Inflammatory macrophage treated with lipopolysaccharide for 4 hours (primary cell): ENCODE measurements around the gene ABCA7.
A peak's percentile ranks its signal among the peaks of the same experiment; 100 is the strongest.

Source experiments
- DNase-seq: peaks from one replicate; pipeline ENCODE4 v3.0.0-alpha.2; 2020

ABCA7 gene

DNA sequence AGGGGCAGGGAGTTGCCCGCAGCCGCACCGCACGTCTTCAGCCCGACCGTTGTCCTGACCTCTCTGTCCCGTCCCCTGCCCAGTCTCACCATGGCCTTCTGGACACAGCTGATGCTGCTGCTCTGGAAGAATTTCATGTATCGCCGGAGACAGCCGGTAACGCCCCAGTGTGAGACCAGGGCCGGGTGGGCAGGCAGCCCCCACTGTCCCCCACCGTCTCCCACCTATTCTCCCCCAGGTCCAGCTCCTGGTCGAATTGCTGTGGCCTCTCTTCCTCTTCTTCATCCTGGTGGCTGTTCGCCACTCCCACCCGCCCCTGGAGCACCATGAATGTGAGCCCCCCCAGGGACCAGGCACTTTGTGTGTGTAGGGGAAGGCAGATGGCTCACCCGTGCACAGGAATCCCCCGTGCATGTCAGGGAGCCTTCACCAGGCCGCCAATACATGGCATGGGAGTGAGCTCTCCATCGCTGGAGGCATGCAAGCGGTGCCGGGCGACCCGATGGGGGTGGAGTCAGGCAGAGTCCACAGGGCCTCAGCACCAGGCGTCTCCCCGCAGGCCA is 1.4 kb downstream of the ABCA7 start:
- no peak for DNase-seq

DNA sequence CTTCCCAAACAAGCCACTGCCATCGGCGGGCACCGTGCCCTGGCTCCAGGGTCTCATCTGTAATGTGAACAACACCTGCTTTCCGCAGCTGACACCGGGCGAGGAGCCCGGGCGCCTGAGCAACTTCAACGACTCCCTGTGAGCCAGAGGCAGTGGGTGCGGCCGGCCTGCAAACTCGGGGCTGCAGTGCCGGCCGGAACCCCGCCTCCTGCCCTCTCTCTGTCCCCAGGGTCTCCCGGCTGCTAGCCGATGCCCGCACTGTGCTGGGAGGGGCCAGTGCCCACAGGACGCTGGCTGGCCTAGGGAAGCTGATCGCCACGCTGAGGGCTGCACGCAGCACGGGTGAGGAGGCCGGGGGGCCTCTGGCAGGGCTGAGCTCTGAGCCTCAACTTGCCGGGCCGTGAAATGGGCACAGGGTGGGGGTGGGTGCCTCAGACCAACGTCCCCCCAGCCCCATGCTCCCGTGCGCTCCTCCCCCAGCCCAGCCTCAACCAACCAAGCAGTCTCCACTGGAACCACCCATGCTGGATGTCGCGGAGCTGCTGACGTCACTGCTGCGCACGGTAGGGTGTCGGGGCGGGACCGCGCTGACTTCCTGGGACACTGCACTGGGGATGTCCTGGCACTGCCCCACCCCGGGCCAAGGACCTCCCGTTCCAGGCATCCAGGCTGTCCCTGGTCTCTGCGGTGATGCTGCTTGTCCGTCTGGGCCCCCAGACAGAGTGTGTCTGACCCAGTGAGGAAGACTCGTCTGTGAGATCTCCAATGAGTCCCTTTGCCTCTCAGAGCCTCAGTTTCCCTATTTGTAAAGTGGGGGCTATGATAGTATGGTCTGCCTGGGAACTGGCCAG is 2.2 kb downstream of the ABCA7 start:
- no peak for DNase-seq

DNA sequence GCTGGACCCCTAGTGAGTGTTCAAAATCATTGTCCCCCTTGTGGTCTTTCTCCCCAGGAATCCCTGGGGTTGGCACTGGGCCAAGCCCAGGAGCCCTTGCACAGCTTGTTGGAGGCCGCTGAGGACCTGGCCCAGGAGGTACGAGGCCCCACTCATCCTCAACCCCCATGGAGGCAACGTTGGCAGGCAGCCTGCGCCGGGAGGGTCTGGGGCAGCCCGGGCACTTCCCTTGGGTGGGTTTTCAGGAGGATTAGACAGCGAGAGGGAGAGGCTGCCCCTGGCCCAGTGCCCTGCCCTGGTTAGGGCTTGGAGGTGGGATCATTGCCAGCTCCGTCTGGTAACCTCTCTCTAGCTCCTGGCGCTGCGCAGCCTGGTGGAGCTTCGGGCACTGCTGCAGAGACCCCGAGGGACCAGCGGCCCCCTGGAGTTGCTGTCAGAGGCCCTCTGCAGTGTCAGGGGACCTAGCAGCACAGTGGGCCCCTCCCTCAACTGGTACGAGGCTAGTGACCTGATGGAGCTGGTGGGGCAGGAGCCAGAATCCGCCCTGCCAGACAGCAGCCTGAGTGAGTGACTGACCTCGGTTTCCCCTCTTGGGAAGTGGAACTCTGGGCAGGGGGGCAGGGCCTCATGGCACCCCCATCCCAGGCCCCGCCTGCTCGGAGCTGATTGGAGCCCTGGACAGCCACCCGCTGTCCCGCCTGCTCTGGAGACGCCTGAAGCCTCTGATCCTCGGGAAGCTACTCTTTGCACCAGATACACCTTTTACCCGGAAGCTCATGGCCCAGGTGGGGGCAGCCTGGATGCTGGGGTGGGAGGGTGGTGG is 3.0 kb downstream of the ABCA7 start:
- no peak for DNase-seq

DNA sequence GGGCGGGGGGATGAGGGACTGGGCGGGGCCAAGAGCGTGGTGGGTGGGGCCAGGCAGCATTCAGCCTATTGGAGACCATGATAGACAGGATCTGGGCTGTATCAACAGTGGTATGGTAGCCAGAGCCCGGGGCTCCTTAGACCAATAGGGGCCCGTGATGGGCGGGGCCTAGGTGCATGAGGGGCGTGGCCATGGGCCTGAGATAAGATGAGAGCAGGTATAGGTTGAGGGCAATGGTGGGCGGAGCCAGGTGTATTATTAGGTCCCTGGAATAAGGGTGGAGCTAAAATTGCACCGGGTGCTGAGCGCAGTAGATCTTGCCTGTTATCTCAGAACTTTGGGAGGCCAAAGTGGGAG is 5.3 kb downstream of the ABCA7 start:
- DNase-seq: peak; percentile 56

DNA sequence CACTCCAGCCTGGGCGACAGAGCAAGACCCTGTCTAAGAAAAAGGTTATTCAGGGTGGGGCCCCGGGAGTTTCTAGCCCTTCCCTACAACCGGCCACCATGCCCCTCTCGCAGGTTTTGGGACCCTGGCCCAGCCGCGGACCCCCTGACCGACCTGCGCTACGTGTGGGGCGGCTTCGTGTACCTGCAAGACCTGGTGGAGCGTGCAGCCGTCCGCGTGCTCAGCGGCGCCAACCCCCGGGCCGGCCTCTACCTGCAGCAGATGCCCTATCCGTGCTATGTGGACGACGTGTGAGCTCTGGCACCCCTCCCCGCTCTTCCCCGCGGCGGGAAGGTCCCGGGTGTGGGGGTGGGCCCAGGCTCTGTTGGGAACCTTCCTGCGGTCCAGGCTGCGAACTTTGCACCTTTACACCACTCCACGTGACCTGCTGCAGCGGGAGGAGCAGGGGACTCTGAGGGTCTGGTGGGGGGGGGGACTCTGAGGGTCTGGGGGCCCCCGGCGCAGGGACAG is 6.3 kb downstream of the ABCA7 start:
- DNase-seq: no peak

DNA sequence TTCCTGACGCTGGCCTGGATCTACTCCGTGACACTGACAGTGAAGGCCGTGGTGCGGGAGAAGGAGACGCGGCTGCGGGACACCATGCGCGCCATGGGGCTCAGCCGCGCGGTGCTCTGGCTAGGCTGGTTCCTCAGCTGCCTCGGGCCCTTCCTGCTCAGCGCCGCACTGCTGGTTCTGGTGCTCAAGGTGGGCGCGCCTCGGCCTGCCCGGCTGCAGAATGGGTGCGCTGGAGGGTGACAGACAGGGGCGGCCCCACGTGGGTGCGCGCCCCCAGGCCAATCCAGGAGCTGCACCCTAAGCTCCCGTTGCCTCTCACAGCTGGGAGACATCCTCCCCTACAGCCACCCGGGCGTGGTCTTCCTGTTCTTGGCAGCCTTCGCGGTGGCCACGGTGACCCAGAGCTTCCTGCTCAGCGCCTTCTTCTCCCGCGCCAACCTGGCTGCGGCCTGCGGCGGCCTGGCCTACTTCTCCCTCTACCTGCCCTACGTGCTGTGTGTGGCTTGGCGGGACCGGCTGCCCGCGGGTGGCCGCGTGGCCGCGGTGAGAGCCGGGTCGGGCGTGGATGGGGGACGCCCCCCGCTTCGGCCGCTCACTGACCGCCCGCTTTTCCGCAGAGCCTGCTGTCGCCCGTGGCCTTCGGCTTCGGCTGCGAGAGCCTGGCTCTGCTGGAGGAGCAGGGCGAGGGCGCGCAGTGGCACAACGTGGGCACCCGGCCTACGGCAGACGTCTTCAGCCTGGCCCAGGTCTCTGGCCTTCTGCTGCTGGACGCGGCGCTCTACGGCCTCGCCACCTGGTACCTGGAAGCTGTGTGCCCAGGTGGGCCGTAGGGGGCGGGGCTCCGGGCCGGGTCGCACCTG is 7.2 kb downstream of the ABCA7 start:
- no peak for DNase-seq

DNA sequence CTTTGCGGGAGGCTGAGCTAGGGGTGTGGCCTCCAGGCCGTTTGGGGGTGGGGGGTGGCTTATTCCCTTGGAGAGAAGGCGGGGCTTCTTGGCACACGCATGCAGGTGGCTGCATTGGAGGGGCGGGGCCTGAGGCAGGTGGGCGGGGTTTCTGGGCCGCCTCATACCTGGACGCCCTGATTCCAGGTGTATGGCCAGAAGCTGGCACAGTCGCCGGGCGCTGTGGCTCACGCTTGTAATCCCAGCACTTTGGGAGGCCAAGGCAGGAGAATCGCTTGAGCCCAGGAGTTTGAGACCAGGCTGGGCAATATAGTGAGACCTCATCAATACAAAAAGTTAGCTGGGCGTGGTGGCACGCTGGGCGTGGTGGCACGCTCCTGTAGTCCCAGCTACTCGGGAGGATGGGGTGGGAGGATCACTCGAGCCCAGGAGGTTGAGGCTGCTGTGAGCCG is 7.8 kb downstream of the ABCA7 start:
- DNase-seq: no peak

DNA sequence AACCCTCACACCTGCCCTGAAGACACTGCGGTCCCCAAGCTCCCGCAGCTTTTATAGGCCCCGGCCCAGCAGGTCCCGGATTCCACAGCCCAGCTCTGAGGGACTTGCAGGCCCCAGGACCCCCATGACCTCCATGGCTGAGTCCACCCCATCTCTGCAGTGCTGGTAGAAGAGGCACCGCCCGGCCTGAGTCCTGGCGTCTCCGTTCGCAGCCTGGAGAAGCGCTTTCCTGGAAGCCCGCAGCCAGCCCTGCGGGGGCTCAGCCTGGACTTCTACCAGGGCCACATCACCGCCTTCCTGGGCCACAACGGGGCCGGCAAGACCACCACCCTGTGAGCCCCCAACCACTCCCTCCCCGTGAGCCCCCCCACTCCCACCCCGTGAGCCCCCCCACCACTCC is 9.2 kb downstream of the ABCA7 start:
- DNase-seq: no peak

DNA sequence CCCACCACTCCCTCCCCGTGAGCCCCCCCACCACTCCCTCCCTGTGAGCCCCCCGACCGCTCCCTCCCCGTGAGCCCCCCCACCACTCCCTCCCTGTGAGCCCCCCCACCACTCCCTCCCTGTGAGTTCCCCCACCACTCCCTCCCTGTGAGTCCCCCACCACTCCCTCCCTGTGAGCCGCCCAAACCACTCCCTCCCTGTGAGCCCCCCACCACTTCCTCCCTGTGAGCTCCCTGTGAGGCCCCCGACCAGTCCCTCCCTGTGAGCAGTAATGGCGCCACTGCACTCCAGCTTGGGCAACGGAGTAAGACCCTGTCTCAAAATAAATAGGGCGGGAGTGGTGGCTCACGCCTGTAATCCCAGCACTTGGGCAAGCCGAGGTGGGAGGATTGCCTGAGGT is 9.9 kb downstream of the ABCA7 start:
- DNase-seq: no peak

DNA sequence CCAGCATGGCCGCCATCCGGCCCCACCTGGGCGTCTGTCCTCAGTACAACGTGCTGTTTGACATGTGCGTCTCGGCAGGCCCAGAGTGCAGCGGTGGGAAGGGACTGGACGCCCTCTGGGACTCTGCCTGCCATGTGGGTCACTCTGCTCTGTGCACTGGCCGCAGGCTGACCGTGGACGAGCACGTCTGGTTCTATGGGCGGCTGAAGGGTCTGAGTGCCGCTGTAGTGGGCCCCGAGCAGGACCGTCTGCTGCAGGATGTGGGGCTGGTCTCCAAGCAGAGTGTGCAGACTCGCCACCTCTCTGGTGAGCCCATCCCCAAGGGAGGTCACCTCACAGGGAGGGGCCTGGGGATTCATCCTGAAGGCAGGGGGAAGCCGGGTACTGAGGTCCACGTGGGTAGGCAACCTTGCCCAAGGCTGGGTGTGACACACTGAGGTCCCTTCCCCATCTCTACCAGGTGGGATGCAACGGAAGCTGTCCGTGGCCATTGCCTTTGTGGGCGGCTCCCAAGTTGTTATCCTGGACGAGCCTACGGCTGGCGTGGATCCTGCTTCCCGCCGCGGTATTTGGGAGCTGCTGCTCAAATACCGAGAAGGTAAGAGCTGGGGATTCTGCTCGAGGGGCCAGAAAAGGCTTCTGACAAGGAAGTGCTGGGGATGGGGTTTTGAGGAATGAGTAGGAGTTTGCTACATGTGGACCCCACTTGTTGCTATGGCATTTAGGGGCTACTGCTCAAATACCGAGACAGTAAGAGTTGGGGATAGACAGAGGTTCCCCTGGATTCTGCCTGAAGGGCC is 11.3 kb downstream of the ABCA7 start:
- DNase-seq: no peak

DNA sequence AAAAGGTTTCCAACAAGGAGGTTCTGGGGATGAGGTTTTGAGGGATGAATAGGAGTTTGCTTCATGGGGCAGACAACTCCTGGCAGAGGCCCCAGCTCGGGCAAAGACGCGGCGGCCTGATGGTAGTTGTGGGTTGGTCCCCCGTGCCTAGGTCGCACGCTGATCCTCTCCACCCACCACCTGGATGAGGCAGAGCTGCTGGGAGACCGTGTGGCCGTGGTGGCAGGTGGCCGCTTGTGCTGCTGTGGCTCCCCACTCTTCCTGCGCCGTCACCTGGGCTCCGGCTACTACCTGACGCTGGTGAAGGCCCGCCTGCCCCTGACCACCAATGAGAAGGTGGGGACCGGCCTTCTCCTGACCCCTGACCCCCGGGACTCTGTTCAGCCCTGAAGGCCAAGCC is 11.9 kb downstream of the ABCA7 start:
- no peak for DNase-seq

DNA sequence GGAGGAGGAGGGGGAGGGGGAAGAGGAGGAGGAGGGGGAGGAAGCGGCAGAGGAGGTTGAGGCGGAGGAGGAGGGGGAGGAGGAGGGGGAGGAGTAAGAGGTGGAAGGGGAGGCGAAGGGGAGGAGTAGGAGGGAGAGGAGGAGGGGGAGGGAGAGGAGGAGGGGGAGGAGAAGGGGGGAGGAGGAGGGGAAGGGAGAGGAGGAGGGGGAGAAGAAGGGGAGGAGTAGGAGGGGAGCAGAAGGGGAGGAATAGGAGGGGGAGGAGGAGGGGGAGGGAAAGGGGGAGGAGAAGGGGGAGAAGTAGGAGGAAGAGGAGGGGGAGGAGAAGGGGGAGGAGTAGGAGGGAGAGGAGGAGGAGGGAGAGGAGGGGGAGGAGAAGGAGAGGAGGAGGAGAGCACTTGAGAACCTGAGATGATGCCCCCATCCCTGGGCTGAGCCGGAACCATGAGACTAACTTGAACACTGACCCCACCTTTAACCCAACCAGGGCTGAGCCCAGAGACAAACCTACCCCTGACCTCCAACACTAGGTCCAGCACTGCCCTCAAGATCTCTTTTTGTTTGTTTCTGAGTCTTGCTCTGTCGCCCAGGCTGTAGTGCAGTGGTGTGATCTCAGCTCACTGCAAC is 12.6 kb downstream of the ABCA7 start:
- no peak for DNase-seq

DNA sequence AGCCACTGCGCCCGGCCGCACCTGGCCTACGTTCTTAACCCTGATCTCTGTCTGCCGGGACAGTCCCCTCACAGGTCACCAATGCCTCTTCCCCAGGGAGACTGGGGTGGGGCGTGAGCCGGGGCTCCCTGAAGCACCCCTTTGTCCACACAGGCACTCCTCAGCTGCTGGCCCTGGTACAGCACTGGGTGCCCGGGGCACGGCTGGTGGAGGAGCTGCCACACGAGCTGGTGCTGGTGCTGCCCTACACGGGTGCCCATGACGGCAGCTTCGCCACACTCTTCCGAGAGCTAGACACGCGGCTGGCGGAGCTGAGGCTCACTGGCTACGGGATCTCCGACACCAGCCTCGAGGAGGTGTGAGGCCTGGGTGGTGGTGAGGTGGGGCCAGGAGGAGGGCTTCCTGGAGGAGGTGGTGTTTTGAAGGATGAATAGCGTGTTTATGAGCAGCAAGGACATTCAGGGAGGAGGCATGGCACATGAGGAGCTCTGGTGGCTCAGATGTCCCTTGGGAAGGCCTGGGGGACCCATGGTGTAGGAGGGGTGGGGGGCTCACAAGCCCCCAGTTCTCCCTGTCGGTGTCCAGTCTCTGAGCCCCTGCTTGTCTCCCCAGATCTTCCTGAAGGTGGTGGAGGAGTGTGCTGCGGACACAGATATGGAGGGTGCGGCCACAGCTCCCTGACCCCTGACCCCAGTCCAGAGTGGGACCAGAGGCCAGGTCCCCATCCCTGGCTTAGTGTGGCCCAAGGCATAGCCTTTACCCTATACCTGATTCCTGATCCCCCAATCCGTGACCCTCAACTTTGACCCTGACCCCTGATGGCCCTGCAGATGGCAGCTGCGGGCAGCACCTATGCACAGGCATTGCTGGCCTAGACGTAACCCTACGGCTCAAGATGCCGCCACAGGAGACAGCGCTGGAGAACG is 13.5 kb downstream of the ABCA7 start:
- DNase-seq: no peak

DNA sequence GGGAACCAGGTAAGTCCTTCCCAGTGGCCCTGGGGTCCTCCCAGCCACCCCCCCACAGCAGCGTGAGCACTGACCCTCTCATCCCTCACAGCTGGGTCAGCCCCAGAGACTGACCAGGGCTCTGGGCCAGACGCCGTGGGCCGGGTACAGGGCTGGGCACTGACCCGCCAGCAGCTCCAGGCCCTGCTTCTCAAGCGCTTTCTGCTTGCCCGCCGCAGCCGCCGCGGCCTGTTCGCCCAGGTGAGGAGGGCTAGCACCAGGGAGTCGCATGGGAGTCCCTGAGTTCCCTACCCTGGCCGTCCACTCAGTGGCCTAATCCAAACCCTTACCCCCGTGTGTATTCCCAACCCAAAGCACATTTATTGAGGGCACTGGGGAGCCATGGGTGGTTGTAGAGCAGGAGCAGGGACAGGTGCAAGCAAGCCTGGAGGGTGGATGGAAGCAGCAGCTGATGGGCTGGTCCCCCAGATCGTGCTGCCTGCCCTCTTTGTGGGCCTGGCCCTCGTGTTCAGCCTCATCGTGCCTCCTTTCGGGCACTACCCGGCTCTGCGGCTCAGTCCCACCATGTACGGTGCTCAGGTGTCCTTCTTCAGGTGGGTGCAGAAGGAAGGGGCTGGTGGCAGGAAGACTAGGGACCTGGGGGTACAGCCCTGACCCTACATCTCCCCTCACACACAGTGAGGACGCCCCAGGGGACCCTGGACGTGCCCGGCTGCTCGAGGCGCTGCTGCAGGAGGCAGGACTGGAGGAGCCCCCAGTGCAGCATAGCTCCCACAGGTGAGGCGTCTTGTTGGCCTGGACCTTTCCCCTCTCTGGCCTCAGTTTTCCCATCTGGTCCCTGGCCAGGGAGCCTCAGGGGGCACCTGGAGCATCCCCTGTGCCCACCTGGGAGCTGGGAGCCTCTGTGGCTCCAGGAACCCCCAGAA is 14.5 kb downstream of the ABCA7 start:
- DNase-seq: no peak

DNA sequence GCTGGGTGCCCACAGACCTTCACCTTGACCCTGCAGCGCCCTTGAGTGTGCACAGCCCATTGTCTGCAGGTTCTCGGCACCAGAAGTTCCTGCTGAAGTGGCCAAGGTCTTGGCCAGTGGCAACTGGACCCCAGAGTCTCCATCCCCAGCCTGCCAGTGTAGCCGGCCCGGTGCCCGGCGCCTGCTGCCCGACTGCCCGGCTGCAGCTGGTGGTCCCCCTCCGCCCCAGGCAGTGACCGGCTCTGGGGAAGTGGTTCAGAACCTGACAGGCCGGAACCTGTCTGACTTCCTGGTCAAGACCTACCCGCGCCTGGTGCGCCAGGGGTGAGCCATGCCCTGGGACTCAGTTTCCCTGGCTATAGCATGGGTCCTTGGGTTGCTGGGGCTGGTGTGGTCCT is 15.1 kb downstream of the ABCA7 start:
- no peak for DNase-seq

DNA sequence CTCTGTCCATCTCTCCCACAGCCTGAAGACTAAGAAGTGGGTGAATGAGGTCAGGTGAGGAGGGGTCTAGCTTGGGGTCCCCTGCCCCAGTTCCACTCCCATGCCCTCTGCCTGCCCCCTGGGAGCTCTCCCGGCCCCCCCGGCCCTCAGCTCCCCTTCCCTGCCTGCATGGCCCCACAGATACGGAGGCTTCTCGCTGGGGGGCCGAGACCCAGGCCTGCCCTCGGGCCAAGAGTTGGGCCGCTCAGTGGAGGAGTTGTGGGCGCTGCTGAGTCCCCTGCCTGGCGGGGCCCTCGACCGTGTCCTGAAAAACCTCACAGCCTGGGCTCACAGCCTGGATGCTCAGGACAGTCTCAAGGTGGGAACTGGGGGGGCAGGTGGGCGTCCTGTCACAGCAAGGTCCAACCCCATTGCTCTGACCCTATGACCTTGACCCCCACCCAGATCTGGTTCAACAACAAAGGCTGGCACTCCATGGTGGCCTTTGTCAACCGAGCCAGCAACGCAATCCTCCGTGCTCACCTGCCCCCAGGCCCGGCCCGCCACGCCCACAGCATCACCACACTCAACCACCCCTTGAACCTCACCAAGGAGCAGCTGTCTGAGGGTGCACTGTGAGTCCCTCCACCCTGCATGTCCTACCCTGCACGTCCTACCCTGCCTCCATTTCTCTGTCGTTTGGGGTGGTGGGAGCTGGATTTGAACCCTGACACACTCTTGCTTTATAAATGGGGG is 16.1 kb downstream of the ABCA7 start:
- DNase-seq: no peak

DNA sequence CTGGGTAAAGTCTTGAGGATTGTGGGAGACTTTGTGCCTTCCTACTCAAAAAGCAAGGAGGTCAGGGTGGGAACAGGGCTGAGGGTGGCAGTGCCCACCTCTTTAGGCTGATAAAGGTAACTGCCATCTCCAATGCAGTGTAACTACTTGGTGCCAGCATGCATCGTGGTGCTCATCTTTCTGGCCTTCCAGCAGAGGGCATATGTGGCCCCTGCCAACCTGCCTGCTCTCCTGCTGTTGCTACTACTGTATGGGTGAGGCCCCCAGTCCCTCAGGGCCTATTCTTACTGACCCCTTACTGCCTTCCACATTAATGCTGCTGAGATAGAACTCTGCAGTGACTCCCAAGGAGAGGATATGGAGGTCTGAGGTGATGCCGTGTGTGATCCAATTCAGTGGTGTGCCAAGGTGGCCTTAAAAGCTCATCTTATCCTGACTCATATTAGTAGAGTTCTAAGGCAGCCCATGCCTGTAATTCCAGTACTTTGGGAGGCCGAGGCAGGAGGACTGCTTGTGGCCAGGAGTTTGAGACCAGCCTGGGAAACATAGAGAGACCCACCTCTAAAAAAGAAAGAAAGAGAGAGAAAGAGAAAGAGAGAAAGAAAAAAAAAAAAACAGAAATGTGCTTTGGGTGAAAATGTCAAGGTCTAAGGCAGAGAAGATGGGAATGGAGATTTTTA is 17.4 kb downstream of the ABCA7 start:
- DNase-seq: peak; percentile 46

DNA sequence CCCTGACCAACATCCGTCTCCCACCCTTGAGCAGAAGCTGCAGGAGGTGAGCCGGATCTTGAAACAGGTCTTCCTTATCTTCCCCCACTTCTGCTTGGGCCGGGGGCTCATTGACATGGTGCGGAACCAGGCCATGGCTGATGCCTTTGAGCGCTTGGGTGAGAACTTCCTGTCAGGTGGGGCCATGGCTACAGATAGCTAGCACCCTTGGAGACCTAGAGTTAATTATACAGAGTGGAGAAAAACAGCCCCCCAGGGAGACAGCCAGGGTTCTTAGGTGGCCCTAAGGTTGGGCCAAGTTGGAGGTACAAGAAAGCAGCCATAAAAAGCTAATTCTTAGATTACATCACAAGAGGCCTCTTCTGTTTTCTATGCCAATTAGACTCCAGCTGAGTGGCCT is 18.2 kb downstream of the ABCA7 start:
- no peak for DNase-seq
